ENCODE measurements around the gene PLEKHA5.

Gene PLEKHA5

GRCh38 chr12:19373586-19373985 lies 244.1 kb downstream of the PLEKHA5 start:
- POLR2A ChIA-PET: no interaction called here
- no peak overlapping the region for H3K4me3 ChIP-seq (ENCODE audit: low read depth, low read length)
- no peak for TF ChIP-seq CTCF (IDR thresholded peaks at IDR 0.05; ENCODE audit: insufficient read depth, low read length, missing control alignments)

GRCh38 chr12:19375888-19376287 lies 246.4 kb downstream of the PLEKHA5 start:
- POLR2A ChIA-PET: no interaction called here
- no peak for DNase-seq (ENCODE audit: low read depth, low spot score)
- no peak for TF ChIP-seq CTCF (IDR thresholded peaks at IDR 0.05; ENCODE audit: insufficient read depth, low read length, missing control alignments)
- no peak overlapping the region for H3K4me3 ChIP-seq (ENCODE audit: low read depth, low read length)
- CTCF ChIA-PET: interaction anchor here (1.0 kb wide), 1 partner anchor 88 kb away, joined by 3 read pairs; no protein-coding TSS in a partner anchor

More at GRCh38 chr12:19373586-19373985, 244.1 kb downstream of the PLEKHA5 start:
- CTCF ChIA-PET: no interaction called here
- no peak for DNase-seq (ENCODE audit: low read depth, low spot score)

GRCh38 chr12:19376691-19377090 lies 247.2 kb downstream of the PLEKHA5 start:
- no peak for DNase-seq (ENCODE audit: low read depth, low spot score)
- no peak for TF ChIP-seq CTCF (IDR thresholded peaks at IDR 0.05; ENCODE audit: insufficient read depth, low read length, missing control alignments)
- no peak overlapping the region for H3K4me3 ChIP-seq (ENCODE audit: low read depth, low read length)
- ChIA-PET POLR2A (no interaction called here), CTCF (interaction anchor here (1.0 kb wide), 1 partner anchor 88 kb away, joined by 3 read pairs; no protein-coding TSS in a partner anchor)

GRCh38 chr12:19382111-19382526 lies 252.6 kb downstream of the PLEKHA5 start:
- DNase-seq (ENCODE audit: low read depth, low spot score): peak; percentile 72
- ChIA-PET POLR2A (no interaction called here), CTCF (no interaction called here)

GRCh38 chr12:19382563-19382962 lies 253.0 kb downstream of the PLEKHA5 start:
- no peak overlapping the region for H3K4me3 ChIP-seq (ENCODE audit: low read depth, low read length)
- CTCF ChIA-PET: no interaction called here
- POLR2A ChIA-PET: no interaction called here
- no peak for DNase-seq (ENCODE audit: low read depth, low spot score)
- TF ChIP-seq CTCF (IDR thresholded peaks at IDR 0.05; ENCODE audit: insufficient read depth, low read length, missing control alignments): no peak

More at GRCh38 chr12:19382111-19382526, 252.6 kb downstream of the PLEKHA5 start:
- no peak for TF ChIP-seq CTCF (IDR thresholded peaks at IDR 0.05; ENCODE audit: insufficient read depth, low read length, missing control alignments)
- H3K4me3 ChIP-seq (ENCODE audit: low read depth, low read length): no peak overlapping the region

GRCh38 chr12:19387161-19387560 lies 257.6 kb downstream of the PLEKHA5 start:
- no peak for TF ChIP-seq CTCF (IDR thresholded peaks at IDR 0.05; ENCODE audit: insufficient read depth, low read length, missing control alignments)
- ChIA-PET CTCF (no interaction called here), POLR2A (no interaction called here)
- DNase-seq (ENCODE audit: low read depth, low spot score): no peak
- H3K4me3 ChIP-seq (ENCODE audit: low read depth, low read length): no peak overlapping the region
